Lung (tissue), 12 donors: ENCODE measurements around the gene COBL. TPM values are rescaled to one million over a fixed set of nuclear protein-coding genes. Genes with fewer than 3 reads are reported as not detected.

Experiments used
- ATAC-seq: fragments of 200-7000 bp; cut with Tn5 transposase; one replicate; pipeline ENCODE4 v1.9.1; 2020; ENCODE audit warnings: moderate number of reproducible peaks; ENCODE audit not compliant: insufficient read depth, low FRiP score
- DNase-seq, 3 donors: peaks; one replicate each; pipeline ENCODE4 v3.0.0-alpha.2; 2013 to 2017
- H3K27ac ChIP-seq, 2 donors: one replicate each; pipeline ENCODE4 v1.5.1; 2013; ENCODE audit warnings: mild to moderate bottlenecking in 2 of 2, moderate library complexity in 2 of 2, control low read depth in 1 of 2, inconsistent platforms in 1 of 2, low read depth in 1 of 2, low read length in 1 of 2
- H3K27me3 ChIP-seq, 3 donors: one replicate each; pipeline ENCODE4 v1.5.1; 2013; ENCODE audit warnings: low read length in 2 of 3; ENCODE audit not compliant: control insufficient read depth in 3 of 3, insufficient read depth in 3 of 3
- H3K36me3 ChIP-seq, 4 donors: one replicate each; pipeline ENCODE4 v1.5.1; 2013; ENCODE audit warnings: low read length in 4 of 4, mild to moderate bottlenecking in 1 of 4, moderate library complexity in 1 of 4; ENCODE audit not compliant: control insufficient read depth in 4 of 4, insufficient read depth in 4 of 4
- H3K4me1 ChIP-seq, 5 donors: one replicate each; pipeline ENCODE4 v1.5.1; 2013; ENCODE audit warnings: low read length in 5 of 5, mild to moderate bottlenecking in 2 of 5, moderate library complexity in 1 of 5; ENCODE audit not compliant: control insufficient read depth in 5 of 5, insufficient read depth in 5 of 5
- H3K4me3 ChIP-seq: one replicate; pipeline ENCODE4 v1.5.1; 2013; ENCODE audit warnings: mild to moderate bottlenecking, control low read depth, moderate library complexity
- H3K9ac ChIP-seq, 2 donors: one replicate each; pipeline ENCODE4 v1.5.1; 2013; ENCODE audit warnings: low read length in 2 of 2, control low read depth in 1 of 2; ENCODE audit not compliant: insufficient read depth in 1 of 2
- H3K9me3 ChIP-seq, 4 donors: one replicate each; pipeline ENCODE4 v1.5.1; 2013; ENCODE audit warnings: low read length in 3 of 4, mild to moderate bottlenecking in 1 of 4, moderate library complexity in 1 of 4; ENCODE audit not compliant: control insufficient read depth in 4 of 4, insufficient read depth in 3 of 4
- CTCF ChIP-seq: IDR thresholded peaks from 2 replicates; pipeline ENCODE4 v1.5.1; 2012; ENCODE audit warnings: mild to moderate bottlenecking; ENCODE audit errors: control extremely low read depth, extremely low read depth
- WGBS, 2 donors: extraction: QIAGEN DNeasy Blood & Tissue Kit; methylation state at CpG; one replicate each; pipeline ENCODE4 v1.1.7; 2013; 5-methylcytosine and 5-hydroxymethylcytosine counted together
- polyA plus RNA-seq, 2 donors: library from polyadenylated mRNA; stranded (reverse); fragments of 200-250 nt; gene quantifications; one replicate each; pipeline ENCODE4 v1.2.1, GENCODE V29; 2013
- total RNA-seq, 2 donors: library from RNA; depleted of rRNA in 1 of 2; stranded (reverse); fragments of >200 nt in 1 of 2; gene quantifications; one replicate each; pipeline ENCODE4 v1.2.1, GENCODE V29; 2014 to 2021
- donor health status: control.
- donor health status: control.
- donor health status: Bipolar disorder and iron deficiency.
- donor health status: healthy.
- donor health status: DM: yes; HTN: yes; CAD: no.

The COBL gene
- total and polyA plus RNA-seq, 4 donors = 6.3 to 38.1 (median 15.0) TPM

GRCh38 chr7:51315393-51316261, 982 bp downstream of the COBL start:
- Histone ChIP-seq H3K27me3 (peaks cover 0 to 14% (median 12%) of the 10 kb centered on the region in 3 donors), H3K36me3 (no peaks in the 10 kb centered on the region), H3K27ac (peak overlapping the region; percentile 83 to 91), H3K9me3 (peaks cover 0 to 3% (median 0%) of the 10 kb centered on the region in 4 donors), H3K4me3 (peak overlapping the region; percentile 78), H3K9ac (peak overlapping the region; percentile 28 to 61), H3K4me1 (peaks cover 0 to 43% (median 9%) of the 10 kb centered on the region in 5 donors)
- DNase-seq (peak; percentile 39 to 50 (median 40)), ATAC-seq (peak; percentile 37)
- WGBS, 2 donors = 6 to 7% methylated on average over 46 to 58 of the region's 58 CpGs
- TF ChIP-seq CTCF = no peak

GRCh38 chr7:51314726-51315125, 1.9 kb downstream of the COBL start:
- Histone ChIP-seq H3K9ac (no peak overlapping the region), H3K9me3 (peaks cover 0 to 3% (median 0%) of the 10 kb centered on the region in 4 donors), H3K4me3 (no peak overlapping the region), H3K27ac (no peak overlapping the region), H3K4me1 (peaks cover 0 to 45% (median 9%) of the 10 kb centered on the region in 5 donors), H3K36me3 (no peaks in the 10 kb centered on the region), H3K27me3 (peaks cover 0 to 14% (median 12%) of the 10 kb centered on the region in 3 donors)
- TF ChIP-seq CTCF = no peak
- DNase-seq (no peak), ATAC-seq (no peak)
- WGBS, 2 donors = 55 to 77% methylated on average over 4 of the region's 4 CpGs

GRCh38 chr7:51313738-51314425, 2.7 kb downstream of the COBL start:
- H3K36me3 ChIP-seq = no peaks in the 10 kb centered on the region
- no peak overlapping the region for H3K4me3 ChIP-seq
- TF ChIP-seq CTCF = no peak
- DNase-seq = peak in 1 of 3 donors; percentile 21
- ATAC-seq = no peak
- H3K9ac ChIP-seq = no peak overlapping the region
- whole genome bisulfite sequencing, 2 donors = 53 to 74% methylated on average over 6 of the region's 6 CpGs
- H3K9me3 ChIP-seq = peaks cover 0 to 3% (median 0%) of the 10 kb centered on the region in 4 donors
- H3K27ac ChIP-seq = no peak overlapping the region
- H3K4me1 ChIP-seq = peaks cover 0 to 52% (median 10%) of the 10 kb centered on the region in 5 donors
- peaks cover 0 to 14% (median 11%) of the 10 kb centered on the region in 3 donors for H3K27me3 ChIP-seq
